IMR-90 (cell line): ENCODE data around the gene DELE1. TPM values are rescaled to one million over a fixed set of nuclear protein-coding genes. Genes with fewer than 3 reads are reported as not detected.

Experiments
- RAD21 ChIP-seq: IDR thresholded peaks from 2 replicates; pipeline ENCODE4 v1.6.1; 2012; ENCODE audit warnings: low read length, improper control_type of control experiment
- RCOR1 ChIP-seq: IDR thresholded peaks from 2 replicates; pipeline ENCODE4 v1.6.1; 2012; ENCODE audit warnings: mild to moderate bottlenecking, low read length, improper control_type of control experiment; ENCODE audit not compliant: insufficient replicate concordance
- polyA plus RNA-seq, 3 experiments: library from polyadenylated mRNA; depleted of rRNA; stranded (reverse); fragments of >200 nt; gene quantifications; 2 replicates each; pipeline ENCODE4 v1.2.3, GENCODE V29; 2012; ENCODE audit warnings: low replicate concordance in 1 of 3
- total RNA-seq: library from RNA; depleted of rRNA; stranded (reverse); fragments of >200 nt; gene quantifications from 2 replicates; pipeline ENCODE4 v1.2.3, GENCODE V29; 2012
- TF ChIP-seq, protein P1 (sequence below): conservative IDR thresholded peaks from 2 replicates; pipeline ENCODE4 v1.5.1; 2012; ENCODE audit warnings: mild to moderate bottlenecking, low read depth, low read length, improper control_type of control experiment

DELE1 gene
- total and polyA plus RNA-seq, 2 of the 4 experiments (the other 2 are of a cell fraction): 28.0 to 66.1 TPM

- no peak for TF ChIP-seq RAD21
- TF ChIP-seq, protein P1, sequence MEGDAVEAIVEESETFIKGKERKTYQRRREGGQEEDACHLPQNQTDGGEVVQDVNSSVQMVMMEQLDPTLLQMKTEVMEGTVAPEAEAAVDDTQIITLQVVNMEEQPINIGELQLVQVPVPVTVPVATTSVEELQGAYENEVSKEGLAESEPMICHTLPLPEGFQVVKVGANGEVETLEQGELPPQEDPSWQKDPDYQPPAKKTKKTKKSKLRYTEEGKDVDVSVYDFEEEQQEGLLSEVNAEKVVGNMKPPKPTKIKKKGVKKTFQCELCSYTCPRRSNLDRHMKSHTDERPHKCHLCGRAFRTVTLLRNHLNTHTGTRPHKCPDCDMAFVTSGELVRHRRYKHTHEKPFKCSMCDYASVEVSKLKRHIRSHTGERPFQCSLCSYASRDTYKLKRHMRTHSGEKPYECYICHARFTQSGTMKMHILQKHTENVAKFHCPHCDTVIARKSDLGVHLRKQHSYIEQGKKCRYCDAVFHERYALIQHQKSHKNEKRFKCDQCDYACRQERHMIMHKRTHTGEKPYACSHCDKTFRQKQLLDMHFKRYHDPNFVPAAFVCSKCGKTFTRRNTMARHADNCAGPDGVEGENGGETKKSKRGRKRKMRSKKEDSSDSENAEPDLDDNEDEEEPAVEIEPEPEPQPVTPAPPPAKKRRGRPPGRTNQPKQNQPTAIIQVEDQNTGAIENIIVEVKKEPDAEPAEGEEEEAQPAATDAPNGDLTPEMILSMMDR: no peak
- TF ChIP-seq RCOR1: no peak
Observed at GRCh38 chr5:141877356-141878185, 46.1 kb upstream of the DELE1 start (continued).
